Measurements from ENCODE around the gene EML1.

The EML1 gene

GRCh38 chr14:99754141-99755067 is 38.8 kb upstream of the EML1 start:
- no peak overlapping the region for H3K4me3 ChIP-seq (ENCODE audit: low read depth in 1 of 2, low read length in 1 of 2)

GRCh38 chr14:99755068-99755405 is 38.2 kb upstream of the EML1 start:
- no peaks in the 10 kb centered on the region for H3K36me3 ChIP-seq
- no peak for TF ChIP-seq CTCF (IDR thresholded peaks at IDR 0.05)
- no peak overlapping the region for H3K4me3 ChIP-seq (ENCODE audit: low read depth in 1 of 2, low read length in 1 of 2)
- H3K4me1 ChIP-seq (ENCODE audit: control insufficient read depth in 1 of 2, insufficient read depth in 1 of 2, low read depth in 1 of 2, low read length in 1 of 2), result no peaks in the 10 kb centered on the region
- H3K27ac ChIP-seq, result no peak overlapping the region
- peaks cover 47% of the 10 kb centered on the region for H3K27me3 ChIP-seq
- H3K9me3 ChIP-seq, result no peaks in the 10 kb centered on the region

More at GRCh38 chr14:99754141-99755067, 38.8 kb upstream of the EML1 start:
- H3K27me3 ChIP-seq, result peaks cover 52% of the 10 kb centered on the region
- no peaks in the 10 kb centered on the region for H3K4me1 ChIP-seq (ENCODE audit: control insufficient read depth in 1 of 2, insufficient read depth in 1 of 2, low read depth in 1 of 2, low read length in 1 of 2)
- H3K36me3 ChIP-seq, result no peaks in the 10 kb centered on the region
- no peak for TF ChIP-seq CTCF (IDR thresholded peaks at IDR 0.05)
- no peak overlapping the region for H3K27ac ChIP-seq
- no peaks in the 10 kb centered on the region for H3K9me3 ChIP-seq

- no peak for TF ChIP-seq CTCF (IDR thresholded peaks at IDR 0.05)
- H3K27ac ChIP-seq, result no peak overlapping the region
- no peaks in the 10 kb centered on the region for H3K4me1 ChIP-seq (ENCODE audit: control insufficient read depth in 1 of 2, insufficient read depth in 1 of 2, low read depth in 1 of 2, low read length in 1 of 2)
- H3K36me3 ChIP-seq, result no peaks in the 10 kb centered on the region
- peaks cover 44% of the 10 kb centered on the region for H3K27me3 ChIP-seq
- H3K4me3 ChIP-seq (ENCODE audit: low read depth in 1 of 2, low read length in 1 of 2), result no peak overlapping the region
- no peaks in the 10 kb centered on the region for H3K9me3 ChIP-seq
Observed at GRCh38 chr14:99755629-99756603, 37.3 kb upstream of the EML1 start.

- Histone ChIP-seq H3K36me3 (no peaks in the 10 kb centered on the region), H3K27ac (no peak overlapping the region), H3K4me3 (ENCODE audit: low read depth in 1 of 2, low read length in 1 of 2) (no peak overlapping the region), H3K27me3 (peaks cover 35% of the 10 kb centered on the region), H3K9me3 (no peaks in the 10 kb centered on the region), H3K4me1 (ENCODE audit: control insufficient read depth in 1 of 2, insufficient read depth in 1 of 2, low read depth in 1 of 2, low read length in 1 of 2) (no peaks in the 10 kb centered on the region)
- TF ChIP-seq CTCF (IDR thresholded peaks at IDR 0.05), result no peak
Observed at GRCh38 chr14:99756796-99757195, 36.4 kb upstream of the EML1 start.

- Histone ChIP-seq H3K9me3 (no peaks in the 10 kb centered on the region), H3K36me3 (no peaks in the 10 kb centered on the region), H3K27me3 (peaks cover 28% of the 10 kb centered on the region), H3K27ac (no peak overlapping the region), H3K4me3 (ENCODE audit: low read depth in 1 of 2, low read length in 1 of 2) (no peak overlapping the region), H3K4me1 (ENCODE audit: control insufficient read depth in 1 of 2, insufficient read depth in 1 of 2, low read depth in 1 of 2, low read length in 1 of 2) (no peaks in the 10 kb centered on the region)
- no peak for TF ChIP-seq CTCF (IDR thresholded peaks at IDR 0.05)
Observed at GRCh38 chr14:99757331-99758070, 35.7 kb upstream of the EML1 start.

Data from neutrophil (primary cell).